Activated T-helper 9 cell treated with anti-CD3 and anti-CD28 coated beads, Interleukin-2, amount 50 U/mL, for 16 hours (primary cell): Measurements from ENCODE around the gene GUCY1A2.
"Not testable (repeated sequence)": the region's sequence is repeated elsewhere in the genome, so short reads cannot be mapped to it uniquely, and the experiment has no call there.

Source experiments
- DNase-seq: peaks from one replicate; pipeline ENCODE4 v3.0.0-alpha.2; 2020; ENCODE audit warnings: low read depth

Gene GUCY1A2

DNA sequence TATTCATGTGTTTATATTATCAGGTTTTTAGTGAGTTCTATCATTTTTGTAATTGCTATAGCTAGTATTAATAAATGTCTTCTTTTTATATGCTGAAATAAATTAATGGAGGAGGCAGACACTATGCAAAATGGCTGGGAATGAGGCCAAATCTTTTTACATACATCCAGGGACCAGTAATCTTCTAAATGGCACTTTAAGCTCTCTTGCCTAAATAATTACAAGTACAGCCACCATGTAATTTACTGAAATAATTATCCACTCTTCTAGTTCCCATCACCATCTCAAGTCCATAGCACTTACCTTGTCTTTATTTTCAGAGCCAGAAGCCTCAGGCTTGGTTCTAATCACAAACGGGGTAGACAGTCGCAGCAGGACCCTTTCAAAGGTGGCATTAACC lies 79.1 kb downstream of the GUCY1A2 start:
- DNase-seq = no peak

- no peak for DNase-seq
Observed at GRCh38 chr11:106937111-106937510, 81.2 kb downstream of the GUCY1A2 start.

GRCh38 chr11:106925245-106925644 lies 93.0 kb downstream of the GUCY1A2 start:
- no peak for DNase-seq

- no peak for DNase-seq
Observed at GRCh38 chr11:106920899-106921509, 97.3 kb downstream of the GUCY1A2 start.

GRCh38 chr11:106917973-106918372 lies 100.3 kb downstream of the GUCY1A2 start:
- DNase-seq = no peak

GRCh38 chr11:106914409-106914808 lies 103.9 kb downstream of the GUCY1A2 start:
- DNase-seq = no peak

DNA sequence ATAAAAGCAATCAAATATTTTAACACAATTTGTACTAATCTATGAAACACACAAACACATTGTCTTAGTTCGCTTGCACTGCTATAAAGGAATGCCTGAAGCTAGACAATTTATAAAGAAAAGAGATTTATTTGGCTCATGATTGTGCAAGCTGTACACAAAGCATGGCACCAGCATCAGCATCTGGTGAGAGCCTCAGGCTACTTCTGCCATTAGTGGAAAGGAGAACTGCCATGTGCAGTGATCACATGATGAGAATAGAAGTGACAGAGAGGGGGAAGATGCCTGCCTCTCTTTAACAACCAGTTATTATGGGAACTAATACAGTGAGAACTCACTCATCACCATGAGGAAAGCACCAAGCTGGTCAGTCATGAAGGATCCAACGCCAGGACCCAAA lies 105.1 kb downstream of the GUCY1A2 start:
- no peak for DNase-seq

GRCh38 chr11:106904826-106905225 lies 113.5 kb downstream of the GUCY1A2 start:
- DNase-seq = no peak

- DNase-seq = no peak
Observed at GRCh38 chr11:106889718-106890117, 128.6 kb downstream of the GUCY1A2 start.

DNA sequence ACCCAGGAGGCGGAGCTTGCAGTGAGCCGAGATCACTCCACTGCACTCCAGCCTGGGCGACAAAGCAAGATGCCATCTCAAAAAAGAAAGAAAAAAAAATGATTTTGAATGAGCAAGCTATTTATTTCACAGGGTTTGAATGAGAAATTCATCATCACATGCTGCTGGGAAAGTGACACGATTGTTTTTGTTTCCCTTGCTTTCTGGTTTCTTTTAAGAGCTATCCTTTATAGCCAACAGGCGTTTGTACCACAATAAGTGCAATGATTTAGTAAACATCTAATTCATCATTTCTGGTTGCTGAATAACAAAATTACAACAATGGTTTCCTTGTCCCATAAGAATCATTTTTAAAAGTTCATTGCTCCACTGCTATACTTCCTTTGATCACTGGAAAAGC lies 129.9 kb downstream of the GUCY1A2 start:
- no peak for DNase-seq

GRCh38 chr11:106883693-106884092 lies 134.6 kb downstream of the GUCY1A2 start:
- not testable (repeated sequence) for DNase-seq

- no peak for DNase-seq
Observed at GRCh38 chr11:106879832-106880546, 138.3 kb downstream of the GUCY1A2 start.

DNA sequence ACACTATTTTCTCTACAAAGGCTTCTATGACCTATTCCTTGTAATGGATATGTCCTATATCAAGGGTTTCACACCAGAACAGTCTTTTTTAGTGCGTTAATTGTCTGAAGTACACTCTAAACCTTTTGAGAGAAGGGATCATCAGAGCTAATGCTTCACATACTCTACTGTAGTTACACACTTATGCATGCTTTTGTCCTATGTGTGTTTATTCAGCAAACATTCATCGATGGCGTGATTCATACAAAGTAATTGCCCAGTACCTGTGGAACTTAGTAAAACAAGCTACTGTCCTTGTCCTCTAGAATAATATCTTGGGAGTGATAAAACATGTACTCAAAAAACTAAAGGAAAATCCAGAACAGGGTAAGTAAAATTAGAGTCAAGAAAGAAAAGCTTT lies 139.2 kb downstream of the GUCY1A2 start:
- DNase-seq = no peak

- DNase-seq = no peak
Observed at GRCh38 chr11:106875013-106875412, 143.3 kb downstream of the GUCY1A2 start.

GRCh38 chr11:106872246-106872645 lies 146.0 kb downstream of the GUCY1A2 start:
- DNase-seq = no peak

DNA sequence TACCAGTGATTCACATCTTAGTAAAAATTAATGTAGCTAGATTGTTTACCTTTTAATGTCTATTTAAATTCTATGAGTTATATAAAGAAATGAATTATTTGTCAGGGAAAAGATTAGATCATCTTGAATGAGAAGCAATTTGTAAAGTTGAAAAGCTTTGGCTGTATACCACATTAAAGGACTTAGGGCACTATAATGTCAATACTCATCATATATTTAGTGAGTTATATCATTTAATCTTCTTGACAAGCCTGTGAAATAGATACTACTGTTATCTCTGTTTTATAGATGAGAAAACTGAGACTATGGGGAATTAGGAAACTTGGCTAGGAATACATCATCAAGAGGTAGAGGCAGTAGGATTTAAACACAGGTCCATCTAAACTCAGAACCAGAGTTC lies 160.1 kb downstream of the GUCY1A2 start:
- DNase-seq = no peak

- no peak for DNase-seq
Observed at GRCh38 chr11:106856566-106856965, 161.7 kb downstream of the GUCY1A2 start.

GRCh38 chr11:106854429-106854828 lies 163.8 kb downstream of the GUCY1A2 start:
- no peak for DNase-seq

DNA sequence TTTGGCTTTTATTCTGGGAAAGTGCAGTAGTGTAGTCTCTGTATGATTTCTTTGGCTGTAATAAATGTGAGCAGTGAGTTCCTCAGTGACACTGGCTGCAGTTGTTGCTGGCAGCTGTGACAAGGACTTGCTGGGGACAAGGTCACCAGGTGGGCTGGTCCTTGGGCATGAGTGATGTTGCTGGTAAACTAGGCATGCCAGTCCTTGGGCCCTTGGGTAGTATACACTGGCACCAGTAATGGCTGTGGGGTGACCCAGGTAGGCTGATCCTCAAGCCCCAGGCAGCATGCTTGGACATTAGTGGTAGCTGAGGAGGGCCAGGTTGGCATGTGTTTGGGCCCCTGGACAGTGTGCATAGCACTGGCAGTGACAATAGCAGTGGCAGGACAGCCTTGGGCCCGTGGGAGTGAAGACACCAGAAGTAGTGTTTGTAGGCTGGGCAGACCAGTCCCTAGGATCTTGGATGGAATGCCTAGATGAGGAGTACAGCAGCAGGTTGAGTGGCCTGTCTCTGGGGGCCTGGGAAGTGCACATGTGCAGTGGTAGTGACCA lies 164.3 kb downstream of the GUCY1A2 start:
- DNase-seq = no peak

- no peak for DNase-seq
Observed at GRCh38 chr11:106852779-106853178, 165.5 kb downstream of the GUCY1A2 start.

DNA sequence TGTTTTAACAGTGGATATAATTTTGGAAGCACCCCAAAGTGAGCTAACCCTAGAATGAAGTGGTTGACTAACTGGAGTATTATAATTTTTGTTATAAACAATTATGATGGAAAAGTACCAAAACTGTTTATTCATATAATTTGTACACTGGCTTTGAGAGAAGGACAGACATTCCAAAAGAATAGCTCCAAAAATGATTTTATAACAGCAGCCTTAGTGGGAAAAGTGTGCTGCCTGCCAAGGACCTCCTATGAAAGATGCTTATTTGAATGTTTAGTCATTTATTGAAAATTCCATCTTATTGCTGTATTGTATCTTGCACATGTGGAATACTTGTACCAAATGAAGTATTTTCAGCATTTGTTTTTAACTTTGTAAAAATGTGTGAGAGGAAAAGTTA lies 169.8 kb downstream of the GUCY1A2 start:
- no peak for DNase-seq

- no peak for DNase-seq
Observed at GRCh38 chr11:106842134-106842533, 176.1 kb downstream of the GUCY1A2 start.

GRCh38 chr11:106840947-106841346 lies 177.3 kb downstream of the GUCY1A2 start:
- no peak for DNase-seq

DNA sequence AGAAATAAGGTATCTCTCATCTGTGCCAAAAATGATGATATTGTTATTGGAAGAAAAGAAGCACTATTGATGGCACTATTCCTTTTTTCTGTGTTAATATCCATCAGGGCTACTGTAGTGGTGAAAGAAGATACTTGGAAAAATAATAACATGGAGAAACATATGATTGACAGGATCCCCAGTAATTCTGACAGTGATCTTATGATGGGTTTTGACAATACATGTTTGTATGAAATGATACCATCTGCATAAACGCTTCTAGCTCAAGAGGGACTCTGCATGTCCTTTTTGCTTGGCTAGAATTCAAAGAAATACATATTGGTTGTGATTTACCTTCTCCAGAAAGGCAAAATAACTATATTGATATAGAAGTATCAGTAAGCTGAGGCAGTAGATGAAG lies 178.1 kb downstream of the GUCY1A2 start:
- DNase-seq = no peak
